GM23338 (cell line): Measurements from ENCODE around the gene EXTL1. TPM values are rescaled to one million over a fixed set of nuclear protein-coding genes. Genes with fewer than 3 reads are reported as not detected.

Experiments used
- ATAC-seq: fragments of 200-7000 bp; cut with Tn5 transposase; 3 replicates; pipeline ENCODE4 v1.9.1; 2020
- DNase-seq: peaks from one replicate; pipeline ENCODE4 v3.0.0-alpha.2; 2015; ENCODE audit warnings: low spot score
- H2AFZ ChIP-seq: fragments of 200-600 bp; sonication (generic); 2 replicates; pipeline ENCODE4 v1.8.0; 2016; ENCODE audit warnings: antibody characterized with exemption, mild to moderate bottlenecking, moderate library complexity
- H3F3A ChIP-seq: fragments of 200-600 bp; sonication (generic); replicated peaks from 2 replicates; pipeline ENCODE4 v1.8.0; 2017; ENCODE audit warnings: antibody characterized with exemption, mixed run types, low read depth
- H3K27ac ChIP-seq: fragments of 200-600 bp; sonication (generic); 2 replicates; pipeline ENCODE4 v1.6.1; 2016; ENCODE audit warnings: low read depth
- H3K27me3 ChIP-seq: fragments of 200-600 bp; sonication (generic); 2 replicates; pipeline ENCODE4 v1.8.0; 2016; ENCODE audit warnings: mild to moderate bottlenecking, mixed run types, moderate library complexity; ENCODE audit not compliant: insufficient read depth
- H3K36me3 ChIP-seq: fragments of 200-600 bp; sonication (generic); 2 replicates; pipeline ENCODE4 v1.8.0; 2016; ENCODE audit warnings: mild to moderate bottlenecking; ENCODE audit not compliant: insufficient read depth
- H3K4me1 ChIP-seq: fragments of 200-600 bp; sonication (generic); 2 replicates; pipeline ENCODE4 v1.8.0; 2016; ENCODE audit warnings: mild to moderate bottlenecking, moderate library complexity; ENCODE audit not compliant: insufficient read depth
- H3K4me2 ChIP-seq: fragments of 200-600 bp; sonication (generic); 2 replicates; pipeline ENCODE4 v1.7.1; 2017; ENCODE audit warnings: mixed run types
- H3K4me3 ChIP-seq: fragments of 200-600 bp; sonication (generic); 2 replicates; pipeline ENCODE4 v1.6.1; 2016; ENCODE audit warnings: mixed run types
- H3K79me2 ChIP-seq: fragments of 200-600 bp; sonication (generic); replicated peaks from 2 replicates; pipeline ENCODE4 v1.8.0; 2017; ENCODE audit warnings: mild to moderate bottlenecking; ENCODE audit not compliant: insufficient read depth
- H3K9me2 ChIP-seq: fragments of 200-600 bp; sonication (generic); 2 replicates; pipeline ENCODE4 v1.8.0; 2017; ENCODE audit not compliant: insufficient read depth
- H4K20me1 ChIP-seq: fragments of 200-600 bp; sonication (generic); replicated peaks from 2 replicates; pipeline ENCODE4 v1.8.0; 2017; ENCODE audit warnings: mild to moderate bottlenecking; ENCODE audit not compliant: insufficient read depth
- H3K27ac Mint-ChIP-seq: 2 replicates; pipeline ENCODE4 v1.8.0; 2020; ENCODE audit warnings: inconsistent platforms, mild to moderate bottlenecking, moderate library complexity, mixed read lengths
- H3K27me3 Mint-ChIP-seq: 3 replicates; pipeline ENCODE4 v1.8.0; 2022; ENCODE audit warnings: low read depth, mild to moderate bottlenecking, moderate library complexity, mixed read lengths, inconsistent platforms; ENCODE audit not compliant: insufficient read depth, poor library complexity
- H3K36me3 Mint-ChIP-seq: 3 replicates; pipeline ENCODE4 v1.8.0; 2021; ENCODE audit warnings: low read depth, mild to moderate bottlenecking, inconsistent platforms, moderate library complexity, mixed read lengths
- H3K4me1 Mint-ChIP-seq: 3 replicates; pipeline ENCODE4 v1.8.0; 2020; ENCODE audit warnings: mild to moderate bottlenecking, inconsistent platforms, mixed read lengths
- H3K4me3 Mint-ChIP-seq: 3 replicates; pipeline ENCODE4 v1.8.0; 2021; ENCODE audit warnings: moderate library complexity, mild to moderate bottlenecking, inconsistent platforms, mixed read lengths
- H3K9me3 Mint-ChIP-seq: 3 replicates; pipeline ENCODE4 v1.8.0; 2020; ENCODE audit warnings: moderate library complexity, mild to moderate bottlenecking, inconsistent platforms, mixed read lengths
- EZH2 ChIP-seq: fragments of 200-600 bp; sonication (generic); IDR thresholded peaks from one replicate; pipeline ENCODE4 v1.8.0; 2017; ENCODE audit warnings: antibody characterized with exemption, mild to moderate bottlenecking, low read depth; ENCODE audit not compliant: unreplicated experiment
- polyA plus RNA-seq: library from polyadenylated mRNA; unstranded; fragments of >200 nt; fragmentation: Nextera tagmentation; extraction: Ambion mirVana; gene quantifications from 2 replicates; pipeline ENCODE4 v1.2.1, GENCODE V29; 2016
- total RNA-seq: library from RNA; depleted of rRNA; stranded (reverse); fragments of >200 nt; shearing (Covaris generic); gene quantifications from 2 replicates; pipeline ENCODE4 v1.2.3, GENCODE V29; 2014
- TF ChIP-seq, protein P1 (sequence below): IDR thresholded peaks from 2 replicates; pipeline ENCODE4 v1.6.1; 2016; ENCODE audit warnings: antibody characterized with exemption
- TF ChIP-seq, protein P2 (sequence below): fragments of 250-450 bp; sonication (Bioruptor Pico); IDR thresholded peaks from 2 replicates; pipeline ENCODE4 v1.5.0; 2020; ENCODE audit warnings: mild to moderate bottlenecking, moderate library complexity

The EXTL1 gene
- total and polyA plus RNA-seq, 2 experiments from 2014 or later: 0.37 to 1.2 TPM

DNA sequence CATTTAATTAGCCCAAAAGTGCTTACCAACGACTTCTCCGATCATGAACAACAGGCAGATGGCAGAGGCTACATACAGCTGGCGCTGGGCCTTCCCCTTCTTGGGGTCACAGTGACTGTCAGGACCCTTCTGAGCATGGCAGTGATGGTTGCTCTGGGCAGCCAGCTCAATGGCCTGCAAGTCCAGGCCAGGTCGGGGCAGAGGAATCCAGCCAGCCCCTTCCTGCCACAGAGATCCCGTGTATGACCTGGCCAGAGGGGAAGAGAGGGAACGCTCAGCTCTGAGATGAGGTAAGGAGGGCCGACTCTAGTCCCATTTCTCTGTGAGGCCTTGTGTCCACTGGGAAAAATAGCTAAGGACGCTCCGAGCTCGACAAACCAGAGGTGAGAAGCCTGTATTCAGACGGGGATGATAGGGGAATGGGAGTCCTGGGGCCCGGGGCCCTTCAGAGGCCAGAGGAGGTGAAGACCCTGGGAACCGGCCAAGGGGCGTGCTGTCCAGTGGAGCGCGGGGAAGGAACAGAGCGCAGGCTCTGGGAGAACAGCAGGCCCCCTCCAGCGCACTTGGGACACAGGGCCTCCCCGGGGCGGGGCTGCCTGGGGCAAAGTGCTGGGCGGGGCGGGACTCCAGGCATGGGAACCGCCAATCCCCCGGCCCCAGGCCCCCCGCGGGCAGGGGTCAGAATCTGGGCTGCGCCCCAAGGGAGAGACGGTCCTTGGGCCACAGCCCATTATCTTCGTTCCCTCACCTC lies 23.6 kb downstream of the EXTL1 start:
- Histone ChIP-seq H4K20me1 (0 out of 2 replicates have a peak, but pooled peaks cover 4% of the 10 kb centered on the region), H3K79me2 (no peaks in the 10 kb centered on the region), H3K4me1 (no peaks in the 10 kb centered on the region), H3K9me2 (no peaks in the 10 kb centered on the region), H3K4me2 (peak overlapping the region; percentile 80), H3K27ac (no peak overlapping the region), H3K4me3 (peak overlapping the region; percentile 60), H2AFZ (peak overlapping the region; percentile 90; the same call in 1 of the 2 replicates), H3F3A (no peaks in the 10 kb centered on the region), H3K36me3 (no peaks in the 10 kb centered on the region), H3K27me3 (peaks cover 82% of the 10 kb centered on the region)
- no peaks in the 10 kb centered on the region for H3K36me3 Mint-ChIP-seq
- peaks cover 54% of the 10 kb centered on the region for H3K27me3 Mint-ChIP-seq
- H3K4me3 Mint-ChIP-seq: peak overlapping the region; percentile 67
- H3K9me3 Mint-ChIP-seq: no peaks in the 10 kb centered on the region
- no peak overlapping the region for H3K27ac Mint-ChIP-seq
- peak; percentile 54 for DNase-seq
- TF ChIP-seq, protein P1, sequence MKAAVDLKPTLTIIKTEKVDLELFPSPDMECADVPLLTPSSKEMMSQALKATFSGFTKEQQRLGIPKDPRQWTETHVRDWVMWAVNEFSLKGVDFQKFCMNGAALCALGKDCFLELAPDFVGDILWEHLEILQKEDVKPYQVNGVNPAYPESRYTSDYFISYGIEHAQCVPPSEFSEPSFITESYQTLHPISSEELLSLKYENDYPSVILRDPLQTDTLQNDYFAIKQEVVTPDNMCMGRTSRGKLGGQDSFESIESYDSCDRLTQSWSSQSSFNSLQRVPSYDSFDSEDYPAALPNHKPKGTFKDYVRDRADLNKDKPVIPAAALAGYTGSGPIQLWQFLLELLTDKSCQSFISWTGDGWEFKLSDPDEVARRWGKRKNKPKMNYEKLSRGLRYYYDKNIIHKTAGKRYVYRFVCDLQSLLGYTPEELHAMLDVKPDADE: no peak
- TF ChIP-seq EZH2: peak; percentile 14
- TF ChIP-seq, protein P2, sequence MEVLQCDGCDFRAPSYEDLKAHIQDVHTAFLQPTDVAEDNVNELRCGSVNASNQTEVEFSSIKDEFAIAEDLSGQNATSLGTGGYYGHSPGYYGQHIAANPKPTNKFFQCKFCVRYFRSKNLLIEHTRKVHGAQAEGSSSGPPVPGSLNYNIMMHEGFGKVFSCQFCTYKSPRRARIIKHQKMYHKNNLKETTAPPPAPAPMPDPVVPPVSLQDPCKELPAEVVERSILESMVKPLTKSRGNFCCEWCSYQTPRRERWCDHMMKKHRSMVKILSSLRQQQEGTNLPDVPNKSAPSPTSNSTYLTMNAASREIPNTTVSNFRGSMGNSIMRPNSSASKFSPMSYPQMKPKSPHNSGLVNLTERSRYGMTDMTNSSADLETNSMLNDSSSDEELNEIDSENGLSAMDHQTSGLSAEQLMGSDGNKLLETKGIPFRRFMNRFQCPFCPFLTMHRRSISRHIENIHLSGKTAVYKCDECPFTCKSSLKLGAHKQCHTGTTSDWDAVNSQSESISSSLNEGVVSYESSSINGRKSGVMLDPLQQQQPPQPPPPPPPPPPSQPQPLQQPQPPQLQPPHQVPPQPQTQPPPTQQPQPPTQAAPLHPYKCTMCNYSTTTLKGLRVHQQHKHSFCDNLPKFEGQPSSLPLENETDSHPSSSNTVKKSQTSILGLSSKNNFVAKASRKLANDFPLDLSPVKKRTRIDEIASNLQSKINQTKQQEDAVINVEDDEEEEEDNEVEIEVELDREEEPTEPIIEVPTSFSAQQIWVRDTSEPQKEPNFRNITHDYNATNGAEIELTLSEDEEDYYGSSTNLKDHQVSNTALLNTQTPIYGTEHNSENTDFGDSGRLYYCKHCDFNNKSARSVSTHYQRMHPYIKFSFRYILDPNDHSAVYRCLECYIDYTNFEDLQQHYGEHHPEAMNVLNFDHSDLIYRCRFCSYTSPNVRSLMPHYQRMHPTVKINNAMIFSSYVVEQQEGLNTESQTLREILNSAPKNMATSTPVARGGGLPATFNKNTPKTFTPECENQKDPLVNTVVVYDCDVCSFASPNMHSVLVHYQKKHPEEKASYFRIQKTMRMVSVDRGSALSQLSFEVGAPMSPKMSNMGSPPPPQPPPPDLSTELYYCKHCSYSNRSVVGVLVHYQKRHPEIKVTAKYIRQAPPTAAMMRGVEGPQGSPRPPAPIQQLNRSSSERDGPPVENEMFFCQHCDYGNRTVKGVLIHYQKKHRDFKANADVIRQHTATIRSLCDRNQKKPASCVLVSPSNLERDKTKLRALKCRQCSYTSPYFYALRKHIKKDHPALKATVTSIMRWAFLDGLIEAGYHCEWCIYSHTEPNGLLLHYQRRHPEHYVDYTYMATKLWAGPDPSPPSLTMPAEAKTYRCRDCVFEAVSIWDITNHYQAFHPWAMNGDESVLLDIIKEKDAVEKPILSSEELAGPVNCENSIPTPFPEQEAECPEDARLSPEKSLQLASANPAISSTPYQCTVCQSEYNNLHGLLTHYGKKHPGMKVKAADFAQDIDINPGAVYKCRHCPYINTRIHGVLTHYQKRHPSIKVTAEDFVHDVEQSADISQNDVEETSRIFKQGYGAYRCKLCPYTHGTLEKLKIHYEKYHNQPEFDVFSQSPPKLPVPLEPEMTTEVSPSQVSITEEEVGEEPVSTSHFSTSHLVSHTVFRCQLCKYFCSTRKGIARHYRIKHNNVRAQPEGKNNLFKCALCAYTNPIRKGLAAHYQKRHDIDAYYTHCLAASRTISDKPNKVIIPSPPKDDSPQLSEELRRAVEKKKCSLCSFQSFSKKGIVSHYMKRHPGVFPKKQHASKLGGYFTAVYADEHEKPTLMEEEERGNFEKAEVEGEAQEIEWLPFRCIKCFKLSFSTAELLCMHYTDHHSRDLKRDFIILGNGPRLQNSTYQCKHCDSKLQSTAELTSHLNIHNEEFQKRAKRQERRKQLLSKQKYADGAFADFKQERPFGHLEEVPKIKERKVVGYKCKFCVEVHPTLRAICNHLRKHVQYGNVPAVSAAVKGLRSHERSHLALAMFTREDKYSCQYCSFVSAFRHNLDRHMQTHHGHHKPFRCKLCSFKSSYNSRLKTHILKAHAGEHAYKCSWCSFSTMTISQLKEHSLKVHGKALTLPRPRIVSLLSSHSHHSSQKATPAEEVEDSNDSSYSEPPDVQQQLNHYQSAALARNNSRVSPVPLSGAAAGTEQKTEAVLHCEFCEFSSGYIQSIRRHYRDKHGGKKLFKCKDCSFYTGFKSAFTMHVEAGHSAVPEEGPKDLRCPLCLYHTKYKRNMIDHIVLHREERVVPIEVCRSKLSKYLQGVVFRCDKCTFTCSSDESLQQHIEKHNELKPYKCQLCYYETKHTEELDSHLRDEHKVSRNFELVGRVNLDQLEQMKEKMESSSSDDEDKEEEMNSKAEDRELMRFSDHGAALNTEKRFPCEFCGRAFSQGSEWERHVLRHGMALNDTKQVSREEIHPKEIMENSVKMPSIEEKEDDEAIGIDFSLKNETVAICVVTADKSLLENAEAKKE (CRISPR knock-in tag): no peak
- H3K4me1 Mint-ChIP-seq: peaks cover 5% of the 10 kb centered on the region; the same call in 2 of the 3 replicates
- ATAC-seq: peak; percentile 55
